ENCODE data around the gene RBM8A. TPM values are rescaled to one million over a fixed set of nuclear protein-coding genes. Genes with fewer than 3 reads are reported as not detected.

RBM8A gene
- total and polyA plus RNA-seq, 2 experiments from 2014 or later = 282 to 289 TPM

DNA sequence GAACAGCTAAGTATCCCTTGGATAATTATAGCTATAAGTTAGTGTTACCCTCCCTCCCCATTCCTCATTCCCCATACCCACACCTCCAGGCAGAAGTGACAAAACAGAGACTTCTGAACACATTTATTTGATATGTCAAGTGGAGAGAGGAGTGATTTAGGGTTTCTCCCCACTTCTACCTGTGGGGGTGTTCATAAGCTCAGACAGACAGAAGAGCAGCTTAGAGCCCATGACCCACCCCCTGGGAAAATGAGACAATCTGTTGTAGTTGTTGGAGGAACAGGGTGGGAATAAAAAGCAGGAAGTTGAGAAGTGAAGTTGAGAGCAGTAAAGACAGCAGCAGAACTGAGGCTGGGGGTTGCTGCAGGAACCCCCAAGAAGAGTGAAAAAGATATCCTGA is 32.0 kb upstream of the RBM8A start:
- Histone ChIP-seq H3K9me3 (ENCODE audit: low read depth) (no peaks in the 10 kb centered on the region), H3K4me1 (ENCODE audit: low read depth) (peaks cover 52% of the 10 kb centered on the region), H3K4me3 (no peak overlapping the region), H3K36me3 (no peaks in the 10 kb centered on the region), H3K27ac (no peak overlapping the region), H3K27me3 (peaks cover 3% of the 10 kb centered on the region)
- TF ChIP-seq, protein P1, sequence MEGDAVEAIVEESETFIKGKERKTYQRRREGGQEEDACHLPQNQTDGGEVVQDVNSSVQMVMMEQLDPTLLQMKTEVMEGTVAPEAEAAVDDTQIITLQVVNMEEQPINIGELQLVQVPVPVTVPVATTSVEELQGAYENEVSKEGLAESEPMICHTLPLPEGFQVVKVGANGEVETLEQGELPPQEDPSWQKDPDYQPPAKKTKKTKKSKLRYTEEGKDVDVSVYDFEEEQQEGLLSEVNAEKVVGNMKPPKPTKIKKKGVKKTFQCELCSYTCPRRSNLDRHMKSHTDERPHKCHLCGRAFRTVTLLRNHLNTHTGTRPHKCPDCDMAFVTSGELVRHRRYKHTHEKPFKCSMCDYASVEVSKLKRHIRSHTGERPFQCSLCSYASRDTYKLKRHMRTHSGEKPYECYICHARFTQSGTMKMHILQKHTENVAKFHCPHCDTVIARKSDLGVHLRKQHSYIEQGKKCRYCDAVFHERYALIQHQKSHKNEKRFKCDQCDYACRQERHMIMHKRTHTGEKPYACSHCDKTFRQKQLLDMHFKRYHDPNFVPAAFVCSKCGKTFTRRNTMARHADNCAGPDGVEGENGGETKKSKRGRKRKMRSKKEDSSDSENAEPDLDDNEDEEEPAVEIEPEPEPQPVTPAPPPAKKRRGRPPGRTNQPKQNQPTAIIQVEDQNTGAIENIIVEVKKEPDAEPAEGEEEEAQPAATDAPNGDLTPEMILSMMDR (IDR thresholded peaks at IDR 0.05; ENCODE audit: low read depth, low read length) = no peak
- no peak for DNase-seq (ENCODE audit: low read depth in 1 of 2, low spot score in 1 of 2)

DNA sequence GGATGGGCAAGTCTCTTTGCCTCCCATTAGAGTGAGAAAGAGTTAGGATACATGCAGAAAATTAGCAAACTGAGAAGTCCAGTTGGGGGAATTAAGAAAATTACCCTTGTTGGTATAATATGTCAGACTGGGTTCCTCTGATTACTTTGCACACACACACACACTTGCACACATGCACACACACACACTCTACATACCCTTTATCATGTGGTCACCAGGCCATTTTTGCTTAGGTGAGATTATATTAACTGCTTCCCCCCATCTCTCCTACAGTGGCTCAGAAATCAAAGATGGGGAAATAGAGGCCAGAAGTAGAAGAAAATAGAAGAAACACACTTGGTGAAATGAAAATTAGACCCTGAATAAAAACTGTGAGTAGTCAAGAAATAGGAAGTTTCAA is 31.4 kb upstream of the RBM8A start:
- H3K4me3 ChIP-seq = no peak overlapping the region
- no peak overlapping the region for H3K27ac ChIP-seq
- no peak for DNase-seq (ENCODE audit: low read depth in 1 of 2, low spot score in 1 of 2)
- H3K9me3 ChIP-seq (ENCODE audit: low read depth) = no peaks in the 10 kb centered on the region
- peaks cover 48% of the 10 kb centered on the region for H3K4me1 ChIP-seq (ENCODE audit: low read depth)
- TF ChIP-seq, protein P1 (IDR thresholded peaks at IDR 0.05; ENCODE audit: low read depth, low read length) = no peak
- H3K27me3 ChIP-seq = peaks cover 3% of the 10 kb centered on the region
- no peaks in the 10 kb centered on the region for H3K36me3 ChIP-seq

DNA sequence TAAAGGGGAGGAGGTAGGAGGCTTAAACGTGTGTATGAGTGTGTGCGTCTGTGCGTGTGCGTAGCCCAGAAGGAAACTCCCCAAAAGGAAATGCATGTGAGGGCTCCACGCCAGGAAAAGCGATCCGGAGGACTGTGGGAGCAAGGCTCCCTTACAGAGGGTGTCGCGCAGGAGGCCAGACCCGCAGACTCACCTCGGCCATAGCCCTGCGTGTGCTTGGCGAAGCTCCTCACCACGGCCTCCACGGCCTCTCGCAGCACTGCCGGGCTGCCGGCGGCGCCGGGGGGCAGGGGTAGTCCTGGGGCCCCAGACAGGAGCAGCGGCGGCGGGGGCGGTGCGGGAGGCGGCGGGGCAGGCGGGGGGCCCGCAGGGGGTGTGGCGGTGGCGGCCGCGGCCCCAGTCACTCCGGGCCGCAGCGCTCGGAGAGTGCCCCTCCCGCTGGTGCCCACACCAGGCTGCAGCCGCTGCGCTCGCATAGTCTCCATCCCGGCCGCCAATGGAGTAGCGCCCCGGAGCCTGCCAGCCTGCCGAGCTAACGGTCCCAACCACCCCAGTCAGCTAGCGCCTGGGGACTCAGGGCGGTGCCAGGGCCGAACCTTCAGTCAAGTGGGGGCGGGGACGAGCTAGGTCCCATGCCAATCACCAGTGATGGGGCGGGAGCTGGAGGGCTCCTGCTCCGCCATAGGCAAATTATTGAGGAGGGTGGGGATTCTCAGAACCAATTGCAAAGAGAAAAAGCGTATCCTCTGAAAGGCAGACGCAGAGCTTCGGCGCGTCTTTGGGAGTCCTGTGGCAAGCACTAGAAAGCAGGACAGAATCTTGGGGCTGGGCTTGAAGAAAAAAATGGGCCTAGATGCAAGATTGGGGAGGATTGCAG is 30.4 kb upstream of the RBM8A start, which contains the start of gene LIX1L:
TSS of gene LIX1L (minus strand) at position 575 of the 877 bp plus-strand sequence. CDS start at position 485, 90 bp downstream.
- H3K4me1 ChIP-seq (ENCODE audit: low read depth) = peaks cover 38% of the 10 kb centered on the region
- no peaks in the 10 kb centered on the region for H3K36me3 ChIP-seq
- H3K4me3 ChIP-seq = peak within 1 kb of the TSS; percentile 73
- peak within 1 kb of the TSS; percentile 99 for H3K27ac ChIP-seq
- no peaks in the 10 kb centered on the region for H3K9me3 ChIP-seq (ENCODE audit: low read depth)
- TF ChIP-seq, protein P1 (IDR thresholded peaks at IDR 0.05; ENCODE audit: low read depth, low read length) = no peak
- DNase-seq (ENCODE audit: low read depth in 1 of 2, low spot score in 1 of 2) = peak; percentile 98 to 99
- H3K27me3 ChIP-seq = peaks cover 3% of the 10 kb centered on the region

DNA sequence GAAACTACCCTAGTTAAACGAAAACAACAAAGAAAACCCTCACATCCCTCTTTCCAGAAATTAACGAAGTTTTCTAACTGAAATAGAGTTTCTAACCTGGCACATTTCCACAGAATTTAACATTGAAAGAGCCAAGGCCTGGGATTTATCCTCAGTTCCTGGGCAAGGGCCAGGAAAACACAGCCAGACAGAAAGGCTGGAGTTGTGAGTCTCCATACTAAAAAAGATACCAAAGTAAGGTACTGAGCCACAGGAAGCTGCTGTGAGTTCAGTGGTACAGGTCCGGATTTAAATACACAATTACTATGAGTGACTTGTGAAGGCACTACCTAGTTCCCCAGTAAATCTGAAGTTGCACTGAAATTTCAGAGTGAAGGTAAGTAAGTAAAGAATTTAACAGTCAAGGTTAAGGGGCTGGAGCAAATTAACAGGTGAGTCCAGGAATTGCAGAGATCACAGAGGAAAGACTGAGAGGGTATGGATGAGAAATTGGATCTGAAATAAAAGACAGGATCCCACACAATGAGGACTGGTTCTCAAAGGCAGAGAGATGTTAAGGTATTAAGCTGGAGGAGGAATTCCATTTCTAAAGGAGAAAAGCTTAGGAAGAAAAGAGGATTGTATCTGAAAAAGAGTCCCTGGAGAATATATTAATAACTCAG is 29.6 kb upstream of the RBM8A start:
- H3K4me3 ChIP-seq = peak overlapping the region; percentile 73
- DNase-seq (ENCODE audit: low read depth in 1 of 2, low spot score in 1 of 2) = peak in 1 of 2 donors; percentile 80
- H3K27ac ChIP-seq = peak overlapping the region; percentile 99
- TF ChIP-seq, protein P1 (IDR thresholded peaks at IDR 0.05; ENCODE audit: low read depth, low read length) = no peak
- H3K4me1 ChIP-seq (ENCODE audit: low read depth) = peaks cover 35% of the 10 kb centered on the region
- no peaks in the 10 kb centered on the region for H3K9me3 ChIP-seq (ENCODE audit: low read depth)
- no peaks in the 10 kb centered on the region for H3K36me3 ChIP-seq
- peaks cover 3% of the 10 kb centered on the region for H3K27me3 ChIP-seq

DNA sequence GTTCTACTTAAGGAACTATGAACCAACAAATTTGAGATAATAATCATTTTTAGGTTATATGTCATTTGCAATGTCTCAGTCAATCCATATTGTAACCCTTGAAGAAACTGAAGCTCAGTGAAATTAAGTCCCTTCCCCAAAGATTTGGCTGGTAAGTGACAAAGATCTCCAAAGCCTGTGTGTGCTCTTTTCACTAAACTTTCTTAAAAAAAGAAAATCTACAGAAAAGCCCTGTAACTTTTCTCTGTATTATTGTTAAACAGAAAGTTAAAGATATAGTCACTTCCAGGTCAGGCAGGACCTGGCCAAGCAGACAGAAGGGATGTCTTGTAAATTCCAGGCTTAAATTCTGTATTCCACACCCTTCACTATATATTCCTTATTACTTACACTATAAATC is 29.1 kb upstream of the RBM8A start:
- Histone ChIP-seq H3K36me3 (no peaks in the 10 kb centered on the region), H3K4me1 (ENCODE audit: low read depth) (peaks cover 29% of the 10 kb centered on the region), H3K27ac (peak overlapping the region; percentile 99), H3K27me3 (peaks cover 3% of the 10 kb centered on the region), H3K4me3 (peak overlapping the region; percentile 73), H3K9me3 (ENCODE audit: low read depth) (no peaks in the 10 kb centered on the region)
- no peak for DNase-seq (ENCODE audit: low read depth in 1 of 2, low spot score in 1 of 2)
- TF ChIP-seq, protein P1 (IDR thresholded peaks at IDR 0.05; ENCODE audit: low read depth, low read length) = no peak

Measured in cardiac muscle cell (in vitro differentiated cells and primary cell).